GM18499 (cell line): ENCODE data around the gene CD72.

Experiments used
- ATAC-seq: cut with Tn5 transposase; IDR thresholded peaks from one replicate; pipeline ENCODE4 v1.9.1; 2021; ENCODE audit warnings: moderate number of reproducible peaks; ENCODE audit not compliant: insufficient read depth, unreplicated experiment

CD72 gene

GRCh38 chr9:35618325-35618727, at the start of gene CD72:
Gene CD72 (minus strand): TSS chr9:35618413. CDS start chr9:35618303, 110 bp downstream.
- ATAC-seq: no peak

- ATAC-seq: no peak
Measured at GRCh38 chr9:35667939-35668338, 49.7 kb upstream of the CD72 start.

- ATAC-seq: no peak
Measured at GRCh38 chr9:35666549-35666948, 48.3 kb upstream of the CD72 start.

GRCh38 chr9:35666045-35666444, 47.8 kb upstream of the CD72 start:
- ATAC-seq: no peak

- ATAC-seq: no peak
Measured at GRCh38 chr9:35665471-35665818, 47.2 kb upstream of the CD72 start.

GRCh38 chr9:35664531-35665470, 46.6 kb upstream of the CD72 start, which contains the start of gene ARHGEF39:
Gene ARHGEF39 (minus strand): TSS chr9:35665195. CDS start chr9:35665169, 26 bp downstream.
- no peak for ATAC-seq

- ATAC-seq: no peak
Measured at GRCh38 chr9:35662437-35662836, 44.2 kb upstream of the CD72 start.

- ATAC-seq: no peak
Measured at GRCh38 chr9:35661756-35662350, 43.6 kb upstream of the CD72 start.

- ATAC-seq: no peak
Measured at GRCh38 chr9:35660966-35661415, 42.8 kb upstream of the CD72 start.

GRCh38 chr9:35659340-35659739, 41.1 kb upstream of the CD72 start:
- no peak for ATAC-seq

- ATAC-seq: no peak
Measured at GRCh38 chr9:35658968-35659220, 40.7 kb upstream of the CD72 start.

- peak; percentile 31 for ATAC-seq
Measured at GRCh38 chr9:35658137-35658967, 40.1 kb upstream of the CD72 start, which contains the start of gene CCDC107. Gene CCDC107 (plus strand): TSS chr9:35658292. CDS start chr9:35658380, 88 bp downstream.

GRCh38 chr9:35657546-35658136, 39.4 kb upstream of the CD72 start, which contains the start of gene RMRP:
Gene RMRP (minus strand): TSS chr9:35658019.
- ATAC-seq: peak; percentile 85

- ATAC-seq: no peak
Measured at GRCh38 chr9:35656831-35657545, 38.8 kb upstream of the CD72 start.

- no peak for ATAC-seq
Measured at GRCh38 chr9:35656348-35656747, 38.1 kb upstream of the CD72 start.

- no peak for ATAC-seq
Measured at GRCh38 chr9:35653611-35654010, 35.4 kb upstream of the CD72 start.

- no peak for ATAC-seq
Measured at GRCh38 chr9:35652829-35653209, 34.6 kb upstream of the CD72 start.

GRCh38 chr9:35651956-35652828, 34.0 kb upstream of the CD72 start:
- no peak for ATAC-seq
